H1 (cell line): Measurements from ENCODE around the gene TBL2. TPM values are rescaled to one million over a fixed set of nuclear protein-coding genes. Genes with fewer than 3 reads are reported as not detected.

Experiments
- CTCF ChIA-PET: fragments of 300-600 bp; sonication (Branson Sonifier 250); formaldehyde crosslinking; loops from one replicate; lab custom pipeline; 2021; ENCODE audit not compliant: partially characterized antibody; lab: Charles Lee
- POLR2A ChIA-PET: fragments of 300-600 bp; sonication (Branson Sonifier 250); formaldehyde crosslinking; loops from one replicate; lab custom pipeline; 2021; ENCODE audit warnings: inconsistent platforms; ENCODE audit not compliant: partially characterized antibody; lab: Charles Lee
- DNase-seq, 2 experiments: peaks; one replicate each; pipeline versions ENCODE4 v3.0.0 to v3.0.0-alpha.2; 2010 to 2022; ENCODE audit warnings: low spot score in 2 of 2, low read depth in 1 of 2, mixed read lengths in 1 of 2
- FAIRE-seq: peaks from 2 replicates; lab custom pipeline; 2011; peaks lifted over from hg19 to GRCh38; lab: Jason Lieb, UNC
- H2AFZ ChIP-seq: 2 replicates; pipeline ENCODE4 v1.8.1; 2012; ENCODE audit warnings: low read length, inconsistent platforms
- H2AK5ac ChIP-seq: 2 replicates; pipeline ENCODE4 v1.6.1; 2013; ENCODE audit warnings: low read depth, low read length
- H2BK120ac ChIP-seq: replicated peaks from 2 replicates; pipeline ENCODE3; 2013; ENCODE audit warnings: low read depth, low read length, inconsistent platforms
- H2BK12ac ChIP-seq: 2 replicates; pipeline ENCODE4 v1.6.1; 2013; ENCODE audit warnings: low read depth, low read length
- H2BK15ac ChIP-seq: 2 replicates; pipeline ENCODE4 v1.6.1; 2013; ENCODE audit warnings: low read length
- H2BK20ac ChIP-seq: 2 replicates; pipeline ENCODE4 v1.6.1; 2013; ENCODE audit warnings: low read length
- H2BK5ac ChIP-seq: 2 replicates; pipeline ENCODE4 v1.6.1; 2013; ENCODE audit warnings: low read depth, low read length
- H3K14ac ChIP-seq: 2 replicates; pipeline ENCODE4 v1.6.1; 2013; ENCODE audit warnings: inconsistent platforms; ENCODE audit not compliant: insufficient read length
- H3K18ac ChIP-seq: 2 replicates; pipeline ENCODE4 v1.6.1; 2013; ENCODE audit warnings: low read length; ENCODE audit errors: extremely low read depth
- H3K23ac ChIP-seq: 2 replicates; pipeline ENCODE4 v1.6.1; 2013; ENCODE audit warnings: inconsistent platforms; ENCODE audit not compliant: insufficient read length
- H3K23me2 ChIP-seq: 2 replicates; pipeline ENCODE4 v1.6.1; 2013; ENCODE audit warnings: low read depth, low read length
- H3K27ac ChIP-seq: 2 replicates; pipeline ENCODE4 v1.6.1; 2011; ENCODE audit warnings: low read depth, low read length, inconsistent platforms
- H3K27me3 ChIP-seq, 4 experiments: replicated peaks in 1 of 4; 1 replicate in 1 of 4; 2 replicates in 3 of 4; pipeline versions ENCODE4 v1.6.1 to v1.8.1; 2011 to 2013; ENCODE audit warnings: low read length in 3 of 4, mild to moderate bottlenecking in 3 of 4, inconsistent platforms in 2 of 4, mixed read lengths in 2 of 4, moderate library complexity in 1 of 4; ENCODE audit not compliant: control insufficient read depth in 3 of 4, insufficient read depth in 3 of 4; ENCODE audit errors: extremely low read depth in 1 of 4
- H3K36me3 ChIP-seq, 4 experiments: 2 replicates each; pipeline versions ENCODE4 v1.6.1 to v1.8.1; 2011 to 2013; ENCODE audit warnings: mild to moderate bottlenecking in 4 of 4, low read length in 3 of 4, moderate library complexity in 2 of 4, control low read depth in 1 of 4, inconsistent platforms in 1 of 4; ENCODE audit not compliant: insufficient read depth in 4 of 4, control insufficient read depth in 2 of 4
- H3K4ac ChIP-seq: replicated peaks from 2 replicates; pipeline ENCODE3; 2013; ENCODE audit warnings: low read length, low read depth, mixed read lengths, inconsistent platforms; ENCODE audit not compliant: insufficient read length
- H3K4me1 ChIP-seq, 4 experiments: replicated peaks in 1 of 4; 1 replicate in 1 of 4; 2 replicates in 3 of 4; pipeline versions ENCODE4 v1.6.1 to v1.8.1; 2011 to 2013; ENCODE audit warnings: low read length in 3 of 4, inconsistent platforms in 2 of 4, mixed read lengths in 1 of 4; ENCODE audit not compliant: insufficient read depth in 4 of 4, control insufficient read depth in 3 of 4
- H3K4me2 ChIP-seq, 2 experiments: 2 replicates each; pipeline versions ENCODE4 v1.6.1 to v1.8.1; 2011 to 2013; ENCODE audit warnings: low read depth in 2 of 2, low read length in 2 of 2, control low read depth in 1 of 2, inconsistent platforms in 1 of 2, mild to moderate bottlenecking in 1 of 2; ENCODE audit not compliant: insufficient read depth in 1 of 2
- H3K4me3 ChIP-seq, 4 experiments: fragments of 200-600, 300-600 bp in 1 of 4; sonication (generic), shearing (Covaris generic), sonication (Bioruptor Twin) in 1 of 4; 2 replicates each; pipeline versions ENCODE4 v1.5.1 to v1.8.1; 2011 to 2016; ENCODE audit warnings: low read length in 4 of 4, low read depth in 3 of 4, control low read depth in 2 of 4, inconsistent platforms in 2 of 4, mild to moderate bottlenecking in 2 of 4, mixed read lengths in 1 of 4, moderate library complexity in 1 of 4; ENCODE audit not compliant: insufficient read depth in 2 of 4; ENCODE audit errors: extremely low read depth in 1 of 4
- H3K56ac ChIP-seq: replicated peaks from 2 replicates; pipeline ENCODE3; 2013; ENCODE audit warnings: low read depth, mild to moderate bottlenecking, mixed read lengths, low read length, inconsistent platforms; ENCODE audit not compliant: insufficient read length
- H3K79me1 ChIP-seq: 2 replicates; pipeline ENCODE4 v1.6.1; 2013; ENCODE audit warnings: low read depth, low read length, control low read depth
- H3K79me2 ChIP-seq, 2 experiments: 2 replicates each; pipeline versions ENCODE4 v1.6.1 to v1.8.1; 2012 to 2013; ENCODE audit warnings: low read length in 2 of 2, mild to moderate bottlenecking in 2 of 2, inconsistent platforms in 1 of 2; ENCODE audit not compliant: insufficient read depth in 2 of 2, control insufficient read depth in 1 of 2
- H3K9ac ChIP-seq, 4 experiments: replicated peaks in 1 of 4; 1 replicate in 1 of 4; 2 replicates in 3 of 4; pipeline versions ENCODE4 v1.6.1 to v1.8.1; 2011 to 2013; ENCODE audit warnings: low read depth in 3 of 4, low read length in 3 of 4, control low read depth in 2 of 4, mild to moderate bottlenecking in 2 of 4, moderate library complexity in 2 of 4, inconsistent platforms in 1 of 4; ENCODE audit errors: extremely low read depth in 1 of 4
- H3K9me3 ChIP-seq, 2 experiments: 2 replicates each; pipeline versions ENCODE4 v1.6.1 to v1.8.1; 2012 to 2013; ENCODE audit warnings: mild to moderate bottlenecking in 2 of 2, moderate library complexity in 2 of 2, control low read depth in 1 of 2, inconsistent platforms in 1 of 2, low read depth in 1 of 2, low read length in 1 of 2, mixed read lengths in 1 of 2; ENCODE audit not compliant: insufficient read depth in 2 of 2
- H4K20me1 ChIP-seq, 2 experiments: replicated peaks in 1 of 2; 2 replicates each; pipeline versions ENCODE3 to v1.8.1; 2011 to 2013; ENCODE audit warnings: inconsistent platforms in 2 of 2, low read length in 2 of 2, mild to moderate bottlenecking in 1 of 2; ENCODE audit not compliant: insufficient read depth in 2 of 2, control insufficient read depth in 1 of 2
- H4K5ac ChIP-seq: 2 replicates; pipeline ENCODE4 v1.6.1; 2013; ENCODE audit warnings: low read length, low read depth, mixed read lengths, inconsistent platforms; ENCODE audit not compliant: insufficient read length
- H4K8ac ChIP-seq: 2 replicates; pipeline ENCODE4 v1.8.0; 2013; ENCODE audit warnings: mild to moderate bottlenecking, moderate library complexity, low read length, inconsistent platforms; ENCODE audit not compliant: insufficient read depth; ENCODE audit errors: extremely low read depth
- H4K91ac ChIP-seq: replicated peaks from 2 replicates; pipeline ENCODE3; 2013; ENCODE audit warnings: low read length, mixed read lengths, inconsistent platforms; ENCODE audit not compliant: insufficient read length
- CBX5 ChIP-seq: fragments of 300-800, 300-1000 bp; sonication (generic); IDR thresholded peaks from 2 replicates; pipeline ENCODE4 v1.7.1; 2016; ENCODE audit warnings: antibody characterized with exemption, low read length, low read depth
- EZH2 ChIP-seq: fragments of 200-600 bp; sonication (generic); IDR thresholded peaks from 2 replicates; pipeline ENCODE4 v1.7.1; 2012; ENCODE audit warnings: low read depth, mild to moderate bottlenecking, moderate library complexity, low read length, inconsistent platforms; ENCODE audit not compliant: severe bottlenecking
- KDM4A ChIP-seq: IDR thresholded peaks from one replicate; pipeline ENCODE4 v1.7.1; 2012; ENCODE audit warnings: low read depth, mild to moderate bottlenecking, moderate library complexity, low read length, inconsistent platforms; ENCODE audit not compliant: severe bottlenecking
- NANOG ChIP-seq: IDR thresholded peaks from 2 replicates; pipeline ENCODE4 v1.6.1; 2011; ENCODE audit warnings: low read length, low read depth, mild to moderate bottlenecking, inconsistent platforms; ENCODE audit not compliant: insufficient read depth, poor library complexity, severe bottlenecking
- RAD21 ChIP-seq, 2 experiments: IDR thresholded peaks in 1 of 2; conservative IDR thresholded peaks in 1 of 2; 2 replicates each; pipeline ENCODE4 v1.6.1; 2011; ENCODE audit warnings: low read depth in 2 of 2, low read length in 2 of 2, improper control_type of control experiment in 1 of 2, inconsistent platforms in 1 of 2, mild to moderate bottlenecking in 1 of 2, moderate library complexity in 1 of 2
- RXRA ChIP-seq: IDR thresholded peaks from 2 replicates; pipeline ENCODE4 v1.6.1; 2011; ENCODE audit warnings: low read depth, mild to moderate bottlenecking, low read length, moderate library complexity; ENCODE audit not compliant: insufficient read depth
- TAF1 ChIP-seq: IDR thresholded peaks from 2 replicates; pipeline ENCODE4 v1.6.1; 2011; ENCODE audit warnings: mild to moderate bottlenecking, low read depth, low read length
- TEAD4 ChIP-seq: IDR thresholded peaks from 2 replicates; pipeline ENCODE4 v1.6.1; 2012; ENCODE audit warnings: low read depth, low read length, inconsistent platforms, mixed read lengths
- WGBS, 2 experiments: shearing (Covaris generic) in 1 of 2; methylation state at CpG; one replicate each; pipeline versions ENCODE4 v1.1.6 to v1.1.7; 2013 to 2015; ENCODE audit warnings: low lambda C conversion rate in 2 of 2, mixed read lengths in 2 of 2, inconsistent platforms in 1 of 2, low coverage in 1 of 2, missing lambda C conversion rate in 1 of 2; ENCODE audit not compliant: insufficient replicate concordance in 2 of 2, insufficient coverage in 1 of 2, insufficient read length in 1 of 2; ENCODE audit errors: extremely low coverage in 1 of 2, missing lambda C conversion rate in 1 of 2; 5-methylcytosine and 5-hydroxymethylcytosine counted together
- polyA plus RNA-seq, 7 experiments: library from polyadenylated mRNA; depleted of rRNA in 3 of 7; stranded (reverse) in 5 of 7; unstranded in 2 of 7; fragments of >200 nt in 5 of 7; fragments of 200-250 nt in 2 of 7; gene quantifications; 1 replicate in 5 of 7; 2 replicates in 1 of 7; 4 replicates in 1 of 7; pipeline versions ENCODE4 v1.2.1 to v1.2.3, GENCODE V29; 2011 to 2013; ENCODE audit warnings: missing spikeins in 2 of 7, mixed read lengths in 2 of 7
- total RNA-seq: library from RNA; stranded (reverse); fragmentation: NEBNext Ultra II Directional; extraction: Animal tissue kit (Norgen Biotek cat#: 25700); gene quantifications from 2 replicates; pipeline ENCODE4 v1.2.1, GENCODE V29; 2021
- TF ChIP-seq, protein P1 (sequence below): IDR thresholded peaks from 2 replicates; pipeline ENCODE4 v1.6.1; 2012; ENCODE audit warnings: inconsistent platforms
- TF ChIP-seq, protein P2 (sequence below): IDR thresholded peaks from 2 replicates; pipeline ENCODE4 v1.6.1; 2012; ENCODE audit warnings: inconsistent platforms

The TBL2 gene
- total and polyA plus RNA-seq, 2 of the 8 experiments (the other 6 are each of a cell fraction or from before 2014, with no cell fraction given): 25.8 to 29.7 TPM

DNA sequence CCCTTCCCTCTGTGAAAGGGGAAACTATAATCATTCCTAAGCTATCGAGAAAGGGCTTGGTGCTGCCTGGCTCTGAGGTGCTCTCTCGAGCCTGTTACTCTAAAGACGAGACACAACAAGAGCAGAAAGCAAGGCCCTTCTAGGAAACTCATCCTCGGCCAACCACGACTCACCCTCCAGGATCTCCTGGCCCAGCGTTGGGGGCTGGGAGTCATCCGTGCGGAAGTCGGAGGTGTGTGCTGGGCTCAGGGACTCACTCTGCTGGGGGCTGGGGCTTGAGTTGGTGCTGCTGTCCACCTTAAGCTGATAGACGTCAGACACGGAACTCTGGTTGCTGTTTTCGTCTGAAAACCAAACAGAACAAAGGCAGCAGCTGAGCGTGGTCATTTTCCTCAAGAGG, 38.7 kb downstream of the TBL2 start:
- peaks cover 14 to 51% (median 27%) of the 10 kb centered on the region in 4 experiments; a peak in 7 of 8 replicates for H3K36me3 ChIP-seq

More for the DNA sequence above, 38.7 kb downstream of the TBL2 start:
- H3K9me3 ChIP-seq: no peaks in the 10 kb centered on the region
- H3K4me2 ChIP-seq: no peak overlapping the region
- H2BK5ac ChIP-seq: no peak overlapping the region
- no peak overlapping the region for H2AFZ ChIP-seq
- DNase-seq (no peak), FAIRE-seq (no peak)
- no peak overlapping the region for H2BK12ac ChIP-seq
- no peaks in the 10 kb centered on the region for H3K27me3 ChIP-seq
- no peak overlapping the region for H3K9ac ChIP-seq
- peaks cover 3% of the 10 kb centered on the region; the same call in 1 of the 2 replicates for H3K79me1 ChIP-seq
- no peak overlapping the region for H4K5ac ChIP-seq
- no peak overlapping the region for H3K56ac ChIP-seq
- H3K4me3 ChIP-seq: no peak overlapping the region
- no peak overlapping the region for H3K14ac ChIP-seq
- peaks cover 0 to 5% of the 10 kb centered on the region in 2 experiments for H4K20me1 ChIP-seq
- no peaks in the 10 kb centered on the region; a peak in 1 of 4 replicates for H3K79me2 ChIP-seq
- ChIA-PET POLR2A (interaction anchor here (0.9 to 1.9 kb wide), 3 partner anchors 13 to 21 kb away, joined by 3 to 7 read pairs (median 4); no protein-coding TSS in a partner anchor), CTCF (interaction anchor here (1.0 to 1.7 kb wide), 4 partner anchors 9 to 67 kb away, joined by 3 to 6 read pairs (median 4); no protein-coding TSS in a partner anchor)
- no peak overlapping the region for H2AK5ac ChIP-seq
- no peaks in the 10 kb centered on the region for H3K4me1 ChIP-seq
- H2BK120ac ChIP-seq: no peak overlapping the region
- H3K18ac ChIP-seq: no peak overlapping the region
- no peak overlapping the region for H4K91ac ChIP-seq
- no peak for TF ChIP-seq TAF1
- TF ChIP-seq NANOG: no peak
- TF ChIP-seq KDM4A: no peak
- no peak for TF ChIP-seq TEAD4
- TF ChIP-seq RAD21 (IDR thresholded peaks at IDR 0.05 in 1 of 2, conservative IDR thresholded peaks at IDR 0.05 in 1 of 2; ENCODE audit: low read depth in 2 of 2, low read length in 2 of 2): no peak
- TF ChIP-seq, protein P1, sequence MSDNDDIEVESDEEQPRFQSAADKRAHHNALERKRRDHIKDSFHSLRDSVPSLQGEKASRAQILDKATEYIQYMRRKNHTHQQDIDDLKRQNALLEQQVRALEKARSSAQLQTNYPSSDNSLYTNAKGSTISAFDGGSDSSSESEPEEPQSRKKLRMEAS: no peak
- no peak for TF ChIP-seq CBX5
- TF ChIP-seq, protein P2, sequence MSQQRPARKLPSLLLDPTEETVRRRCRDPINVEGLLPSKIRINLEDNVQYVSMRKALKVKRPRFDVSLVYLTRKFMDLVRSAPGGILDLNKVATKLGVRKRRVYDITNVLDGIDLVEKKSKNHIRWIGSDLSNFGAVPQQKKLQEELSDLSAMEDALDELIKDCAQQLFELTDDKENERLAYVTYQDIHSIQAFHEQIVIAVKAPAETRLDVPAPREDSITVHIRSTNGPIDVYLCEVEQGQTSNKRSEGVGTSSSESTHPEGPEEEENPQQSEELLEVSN: no peak
- TF ChIP-seq RXRA: no peak
- no peak for TF ChIP-seq EZH2
- 86% methylated on average over 13 of the region's 13 CpGs; no CpG with 5 or more reads in 1 of the 2 experiments for WGBS, 2 experiments
- no peak overlapping the region for H3K23ac ChIP-seq
- no peak overlapping the region for H2BK20ac ChIP-seq
- H2BK15ac ChIP-seq: no peak overlapping the region
- no peak overlapping the region for H3K27ac ChIP-seq
- no peak overlapping the region for H3K4ac ChIP-seq
- no peak overlapping the region for H4K8ac ChIP-seq
- no peaks in the 10 kb centered on the region for H3K23me2 ChIP-seq
